ENCODE data around the gene DGKH. TPM values are rescaled to one million over a fixed set of nuclear protein-coding genes. Genes with fewer than 3 reads are reported as not detected.

DGKH gene
- total and polyA plus RNA-seq, 9 of the 15 experiments (the other 6 are each of a cell fraction or from before 2014, with no cell fraction given): 0.38 to 4.4 (median 3.1) TPM

- TF ChIP-seq CEBPB (tag; IDR thresholded peaks at IDR 0.05) (no peak), GABPA (tag; conservative IDR thresholded peaks at IDR 0.05; ENCODE audit: low read depth) (peak; percentile 62), FOXA3 (CRISPR knock-in tag; conservative IDR thresholded peaks at IDR 0.05 in 1 of 2, IDR thresholded peaks at IDR 0.05 in 1 of 2) (no peak), GATAD2A (IDR thresholded peaks at IDR 0.05) (no peak), CLOCK (CRISPR knock-in tag; IDR thresholded peaks at IDR 0.05; ENCODE audit: borderline replicate concordance) (no peak), RBM39 (optimal IDR thresholded peaks at IDR 0.05; ENCODE audit: low read depth, low read length) (no peak), RCOR1 (IDR thresholded peaks at IDR 0.05; ENCODE audit: borderline replicate concordance in 1 of 2, low read depth in 2 of 2, low read length in 2 of 2) (no peak), KLF10 (CRISPR knock-in tag; IDR thresholded peaks at IDR 0.05) (no peak), SAFB (IDR thresholded peaks at IDR 0.05; ENCODE audit: borderline replicate concordance, low read depth, low read length) (0 out of 2 replicates have a peak, but pooled peaks have one; percentile 51), ASH1L (IDR thresholded peaks at IDR 0.05; ENCODE audit: borderline replicate concordance, low read depth, partially characterized antibody) (no peak), FOS (IDR thresholded peaks at IDR 0.05; ENCODE audit: extremely low read depth, insufficient read length) (no peak), FOXJ3 (CRISPR knock-in tag; IDR thresholded peaks at IDR 0.05) (no peak), NCOA4 (IDR thresholded peaks at IDR 0.05; ENCODE audit: partially characterized antibody) (no peak), DNMT1 (IDR thresholded peaks at IDR 0.05) (no peak)
- TF ChIP-seq, protein P1, sequence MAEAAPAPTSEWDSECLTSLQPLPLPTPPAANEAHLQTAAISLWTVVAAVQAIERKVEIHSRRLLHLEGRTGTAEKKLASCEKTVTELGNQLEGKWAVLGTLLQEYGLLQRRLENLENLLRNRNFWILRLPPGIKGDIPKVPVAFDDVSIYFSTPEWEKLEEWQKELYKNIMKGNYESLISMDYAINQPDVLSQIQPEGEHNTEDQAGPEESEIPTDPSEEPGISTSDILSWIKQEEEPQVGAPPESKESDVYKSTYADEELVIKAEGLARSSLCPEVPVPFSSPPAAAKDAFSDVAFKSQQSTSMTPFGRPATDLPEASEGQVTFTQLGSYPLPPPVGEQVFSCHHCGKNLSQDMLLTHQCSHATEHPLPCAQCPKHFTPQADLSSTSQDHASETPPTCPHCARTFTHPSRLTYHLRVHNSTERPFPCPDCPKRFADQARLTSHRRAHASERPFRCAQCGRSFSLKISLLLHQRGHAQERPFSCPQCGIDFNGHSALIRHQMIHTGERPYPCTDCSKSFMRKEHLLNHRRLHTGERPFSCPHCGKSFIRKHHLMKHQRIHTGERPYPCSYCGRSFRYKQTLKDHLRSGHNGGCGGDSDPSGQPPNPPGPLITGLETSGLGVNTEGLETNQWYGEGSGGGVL (CRISPR knock-in tag; IDR thresholded peaks at IDR 0.05): no peak
- TF ChIP-seq, protein P2, sequence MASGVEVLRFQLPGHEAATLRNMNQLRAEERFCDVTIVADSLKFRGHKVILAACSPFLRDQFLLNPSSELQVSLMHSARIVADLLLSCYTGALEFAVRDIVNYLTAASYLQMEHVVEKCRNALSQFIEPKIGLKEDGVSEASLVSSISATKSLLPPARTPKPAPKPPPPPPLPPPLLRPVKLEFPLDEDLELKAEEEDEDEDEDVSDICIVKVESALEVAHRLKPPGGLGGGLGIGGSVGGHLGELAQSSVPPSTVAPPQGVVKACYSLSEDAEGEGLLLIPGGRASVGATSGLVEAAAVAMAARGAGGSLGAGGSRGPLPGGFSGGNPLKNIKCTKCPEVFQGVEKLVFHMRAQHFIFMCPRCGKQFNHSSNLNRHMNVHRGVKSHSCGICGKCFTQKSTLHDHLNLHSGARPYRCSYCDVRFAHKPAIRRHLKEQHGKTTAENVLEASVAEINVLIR (CRISPR knock-in tag; IDR thresholded peaks at IDR 0.05): no peak
- TF ChIP-seq, protein P3, sequence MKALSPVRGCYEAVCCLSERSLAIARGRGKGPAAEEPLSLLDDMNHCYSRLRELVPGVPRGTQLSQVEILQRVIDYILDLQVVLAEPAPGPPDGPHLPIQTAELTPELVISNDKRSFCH (CRISPR knock-in tag; IDR thresholded peaks at IDR 0.05): no peak
- TF ChIP-seq, protein P3 (tag; IDR thresholded peaks at IDR 0.05): no peak
- TF ChIP-seq, protein P4, sequence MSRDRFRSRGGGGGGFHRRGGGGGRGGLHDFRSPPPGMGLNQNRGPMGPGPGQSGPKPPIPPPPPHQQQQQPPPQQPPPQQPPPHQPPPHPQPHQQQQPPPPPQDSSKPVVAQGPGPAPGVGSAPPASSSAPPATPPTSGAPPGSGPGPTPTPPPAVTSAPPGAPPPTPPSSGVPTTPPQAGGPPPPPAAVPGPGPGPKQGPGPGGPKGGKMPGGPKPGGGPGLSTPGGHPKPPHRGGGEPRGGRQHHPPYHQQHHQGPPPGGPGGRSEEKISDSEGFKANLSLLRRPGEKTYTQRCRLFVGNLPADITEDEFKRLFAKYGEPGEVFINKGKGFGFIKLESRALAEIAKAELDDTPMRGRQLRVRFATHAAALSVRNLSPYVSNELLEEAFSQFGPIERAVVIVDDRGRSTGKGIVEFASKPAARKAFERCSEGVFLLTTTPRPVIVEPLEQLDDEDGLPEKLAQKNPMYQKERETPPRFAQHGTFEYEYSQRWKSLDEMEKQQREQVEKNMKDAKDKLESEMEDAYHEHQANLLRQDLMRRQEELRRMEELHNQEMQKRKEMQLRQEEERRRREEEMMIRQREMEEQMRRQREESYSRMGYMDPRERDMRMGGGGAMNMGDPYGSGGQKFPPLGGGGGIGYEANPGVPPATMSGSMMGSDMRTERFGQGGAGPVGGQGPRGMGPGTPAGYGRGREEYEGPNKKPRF (IDR thresholded peaks at IDR 0.05; ENCODE audit: low read depth, low read length): no peak
Observed at GRCh38 chr13:42039946-42040729, 8.3 kb upstream of the DGKH start (continued).

All from K562 (cell line).